Measurements from ENCODE around the gene HS6ST2. TPM values are rescaled to one million over a fixed set of nuclear protein-coding genes. Genes with fewer than 3 reads are reported as not detected.

Gene HS6ST2
- total RNA-seq, 1 donor from 2014 or later: 35.8 TPM

- TF ChIP-seq CTCF (conservative IDR thresholded peaks at IDR 0.05): no peak
- no peak for DNase-seq (ENCODE audit: extremely low spot score, unreplicated experiment)
- no peak overlapping the region for H3K4me3 Mint-ChIP-seq
- H3K36me3 Mint-ChIP-seq: peaks cover 9% of the 10 kb centered on the region
- H3K27me3 Mint-ChIP-seq: no peaks in the 10 kb centered on the region
- peaks cover 9% of the 10 kb centered on the region for H3K4me1 Mint-ChIP-seq (ENCODE audit: unreplicated experiment)
- no peaks in the 10 kb centered on the region for H3K9me3 Mint-ChIP-seq
- no peak overlapping the region for H3K27ac Mint-ChIP-seq
Observed at GRCh38 chrX:132858018-132858417, 100.4 kb downstream of the HS6ST2 start.

DNA sequence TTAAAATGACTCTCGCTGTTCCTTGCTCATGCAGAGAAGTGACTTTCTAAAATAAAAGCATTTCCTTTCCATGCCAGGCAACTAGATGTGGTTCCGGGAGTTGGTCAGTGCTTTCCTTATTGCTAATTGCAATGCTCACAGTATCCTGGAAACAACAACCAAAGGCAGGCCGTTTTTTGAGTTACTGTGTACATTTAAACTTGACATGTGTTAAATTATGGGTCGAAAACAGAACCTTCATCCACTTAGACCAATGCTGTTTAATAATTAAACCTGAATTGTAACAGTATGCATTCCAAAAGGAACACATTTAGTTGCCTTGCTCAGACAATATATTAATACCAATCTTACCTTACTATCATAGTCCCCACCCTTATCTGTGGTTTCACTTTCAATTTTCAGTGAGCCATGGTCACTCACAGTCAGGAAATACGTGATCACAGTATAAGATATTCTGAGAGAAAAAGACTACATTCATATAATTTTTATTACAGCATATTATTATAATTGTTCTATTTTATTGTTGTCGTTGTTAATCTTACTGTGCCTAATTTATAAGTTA, 102.6 kb downstream of the HS6ST2 start:
- no peak for DNase-seq (ENCODE audit: extremely low spot score, unreplicated experiment)

GRCh38 chrX:132853040-132853439, 105.4 kb downstream of the HS6ST2 start:
- Mint-ChIP-seq H3K4me1 (ENCODE audit: unreplicated experiment) (peaks cover 10% of the 10 kb centered on the region), H3K27me3 (no peaks in the 10 kb centered on the region), H3K9me3 (no peaks in the 10 kb centered on the region), H3K27ac (no peak overlapping the region), H3K4me3 (no peak overlapping the region), H3K36me3 (no peaks in the 10 kb centered on the region)
- DNase-seq (ENCODE audit: extremely low spot score, unreplicated experiment): no peak
- TF ChIP-seq CTCF (conservative IDR thresholded peaks at IDR 0.05): no peak

More for the DNA sequence above, 102.6 kb downstream of the HS6ST2 start:
- Mint-ChIP-seq H3K4me1 (ENCODE audit: unreplicated experiment) (peaks cover 9% of the 10 kb centered on the region), H3K9me3 (no peaks in the 10 kb centered on the region), H3K4me3 (no peak overlapping the region), H3K27me3 (no peaks in the 10 kb centered on the region), H3K27ac (peak overlapping the region; percentile 41), H3K36me3 (peaks cover 4% of the 10 kb centered on the region)
- no peak for TF ChIP-seq CTCF (conservative IDR thresholded peaks at IDR 0.05)

DNA sequence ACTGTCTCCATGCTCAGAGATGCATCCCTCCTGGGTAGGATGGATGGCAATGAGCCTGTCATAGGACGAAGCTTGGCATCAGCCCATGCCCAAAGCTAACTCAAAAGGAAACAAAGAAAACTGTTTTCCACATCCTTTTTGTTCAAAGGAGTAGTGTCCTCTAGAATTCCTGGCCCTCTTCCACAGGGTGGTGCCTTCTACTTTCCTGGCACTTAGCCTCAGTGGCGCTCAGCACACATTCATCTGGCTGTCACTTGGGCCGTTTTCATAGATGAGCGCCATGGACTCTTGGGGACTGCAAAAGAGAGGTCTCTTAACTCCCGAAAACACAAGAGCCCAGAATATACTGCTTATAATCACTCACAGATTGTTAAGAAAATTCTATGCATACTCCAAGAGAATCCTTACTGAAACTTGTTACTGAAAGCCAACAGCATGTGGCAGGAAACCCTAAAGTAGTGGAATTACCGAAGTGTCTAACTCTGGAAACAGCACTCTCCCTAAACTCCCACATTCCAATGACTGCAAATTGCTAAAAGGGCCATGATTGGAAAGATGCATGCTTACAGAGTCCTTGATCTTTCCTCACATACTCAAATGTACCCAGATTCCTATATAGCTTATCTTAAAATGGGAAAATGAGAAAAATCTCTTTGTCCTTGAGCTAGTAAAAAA, 110.0 kb downstream of the HS6ST2 start:
- H3K27me3 Mint-ChIP-seq: no peaks in the 10 kb centered on the region
- no peak overlapping the region for H3K27ac Mint-ChIP-seq
- no peak overlapping the region for H3K4me3 Mint-ChIP-seq
- no peaks in the 10 kb centered on the region for H3K9me3 Mint-ChIP-seq
- DNase-seq (ENCODE audit: extremely low spot score, unreplicated experiment): no peak
- no peaks in the 10 kb centered on the region for H3K36me3 Mint-ChIP-seq
- TF ChIP-seq CTCF (conservative IDR thresholded peaks at IDR 0.05): no peak
- H3K4me1 Mint-ChIP-seq (ENCODE audit: unreplicated experiment): peaks cover 10% of the 10 kb centered on the region

- Mint-ChIP-seq H3K27ac (no peak overlapping the region), H3K4me3 (no peak overlapping the region), H3K27me3 (no peaks in the 10 kb centered on the region), H3K9me3 (no peaks in the 10 kb centered on the region), H3K4me1 (ENCODE audit: unreplicated experiment) (peaks cover 15% of the 10 kb centered on the region), H3K36me3 (no peaks in the 10 kb centered on the region)
- TF ChIP-seq CTCF (conservative IDR thresholded peaks at IDR 0.05): no peak
- no peak for DNase-seq (ENCODE audit: extremely low spot score, unreplicated experiment)
Observed at GRCh38 chrX:132843363-132843762, 115.1 kb downstream of the HS6ST2 start.

All from type B pancreatic cell (in vitro differentiated cells).